Esophagus muscularis mucosa (tissue), 4 donors: ENCODE results near the gene DACT2. TPM values are rescaled to one million over a fixed set of nuclear protein-coding genes. Genes with fewer than 3 reads are reported as not detected.
"Not testable (repeated sequence)": the region's sequence is repeated elsewhere in the genome, so short reads cannot be mapped to it uniquely, and the experiment has no call there.

Source experiments
- DNase-seq: peaks from one replicate; pipeline ENCODE4 v3.0.0-alpha.2; 2017; ENCODE audit errors: extremely low spot score
- H3K27ac ChIP-seq, 4 donors: fragments of 200-600 bp; sonication (generic); replicated peaks in 1 of 4; 1 replicate in 3 of 4; 2 replicates in 1 of 4; pipeline ENCODE4 v1.5.1; 2016 to 2019; ENCODE audit warnings: mild to moderate bottlenecking in 1 of 4
- H3K27me3 ChIP-seq, 4 donors: fragments of 200-600 bp; sonication (generic); one replicate each; pipeline versions ENCODE4 v1.5.1 to v1.6.0; 2016 to 2019
- H3K36me3 ChIP-seq, 4 donors: fragments of 200-600 bp; sonication (generic); one replicate each; pipeline ENCODE4 v1.5.1; 2016 to 2019
- H3K4me1 ChIP-seq, 4 donors: fragments of 200-600 bp; sonication (generic); one replicate each; pipeline ENCODE4 v1.5.1; 2016 to 2019
- H3K4me3 ChIP-seq, 4 donors: fragments of 200-600 bp; sonication (generic); 1 replicate in 2 of 4; 2 replicates in 2 of 4; pipeline ENCODE4 v1.5.1; 2016 to 2019; ENCODE audit warnings: mild to moderate bottlenecking in 4 of 4, moderate library complexity in 1 of 4
- H3K9me3 ChIP-seq, 4 donors: fragments of 200-600 bp; sonication (generic); 1 replicate in 3 of 4; 2 replicates in 1 of 4; pipeline ENCODE4 v1.5.1; 2016 to 2019
- EP300 ChIP-seq: sonication (generic); formaldehyde crosslinking; IDR thresholded peaks from one replicate; pipeline ENCODE4 v1.6.1; 2017; ENCODE audit warnings: antibody characterized with exemption
- POLR2A ChIP-seq: fragments of 450-650 bp; IDR thresholded peaks from one replicate; pipeline ENCODE4 v1.6.1; 2017; ENCODE audit warnings: antibody characterized with exemption, moderate library complexity, mild to moderate bottlenecking, low read depth
- POLR2AphosphoS5 ChIP-seq, 2 donors: sonication (generic); formaldehyde crosslinking; IDR thresholded peaks; one replicate each; pipeline ENCODE4 v1.6.1; 2017; ENCODE audit warnings: antibody characterized with exemption in 2 of 2
- WGBS: methylation state at CpG from one replicate; pipeline ENCODE4 v1.1.5; 2018; 5-methylcytosine and 5-hydroxymethylcytosine counted together
- intact Hi-C: fragments of 100-400 bp; cut with DNase I; formaldehyde crosslinking; loops from one replicate; pipeline ENCODE4 v1.15.1; 2023
- total RNA-seq, 4 donors: library from RNA; depleted of rRNA; stranded (reverse); fragments of >200 nt; gene quantifications; one replicate each; pipeline versions ENCODE4 v1.1.0 to v1.2.1, GENCODE V29; 2016
- TF ChIP-seq, protein P1 (sequence below), 3 experiments: fragments of 200-600 bp in 2 of 3; fragments of 450-650 bp in 1 of 3; sonication (generic) in 2 of 3; IDR thresholded peaks; one replicate each; pipeline ENCODE4 v1.5.1; 2017 to 2019; ENCODE audit warnings: antibody characterized with exemption in 3 of 3, mild to moderate bottlenecking in 2 of 3, moderate library complexity in 1 of 3

The DACT2 gene
- total RNA-seq, 4 donors from 2014 or later: 0.83 to 2.5 (median 1.3) TPM

GRCh38 chr6:168292826-168293225, 26.8 kb downstream of the DACT2 start:
- Histone ChIP-seq H3K4me3 (no peak overlapping the region), H3K27me3 (peaks cover 0 to 20% (median 0%) of the 10 kb centered on the region in 4 donors), H3K27ac (no peak overlapping the region), H3K4me1 (no peaks in the 10 kb centered on the region), H3K36me3 (no peaks in the 10 kb centered on the region), H3K9me3 (no peaks in the 10 kb centered on the region)
- no peak for DNase-seq
- intact Hi-C loops: no loop called here
- no peak for TF ChIP-seq POLR2A
- WGBS: 52% methylated on average over 4 of the region's 4 CpGs

DNA sequence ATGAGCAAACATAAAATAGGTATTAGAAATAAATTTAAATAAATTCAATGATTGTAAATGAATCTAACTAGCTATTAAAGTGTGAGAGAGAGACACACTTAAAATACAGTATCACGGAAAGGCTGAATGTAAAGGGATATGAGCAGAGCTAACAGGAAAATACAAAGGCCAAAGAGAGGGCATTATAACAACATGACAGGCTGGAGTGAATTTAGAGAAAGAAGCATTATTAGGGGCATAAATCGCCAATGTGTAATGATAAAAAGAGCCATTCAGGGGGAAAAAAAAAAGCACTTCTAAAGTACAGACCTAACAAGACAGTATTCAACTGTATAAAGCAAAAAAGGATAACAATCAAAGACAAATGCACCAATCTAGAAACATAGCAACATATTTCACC, 28.1 kb downstream of the DACT2 start:
- Histone ChIP-seq H3K27me3 (peaks cover 0 to 20% (median 0%) of the 10 kb centered on the region in 4 donors), H3K36me3 (no peaks in the 10 kb centered on the region), H3K4me1 (no peaks in the 10 kb centered on the region), H3K27ac (no peak overlapping the region), H3K9me3 (no peaks in the 10 kb centered on the region), H3K4me3 (no peak overlapping the region)
- DNase-seq: no peak
- intact Hi-C loops: no loop called here
- 78% methylated on average over 2 of the region's 2 CpGs for WGBS
- TF ChIP-seq POLR2A: no peak
- TF ChIP-seq EP300: no peak
- TF ChIP-seq POLR2AphosphoS5 (IDR thresholded peaks at IDR 0.05): no peak
- TF ChIP-seq, protein P1, sequence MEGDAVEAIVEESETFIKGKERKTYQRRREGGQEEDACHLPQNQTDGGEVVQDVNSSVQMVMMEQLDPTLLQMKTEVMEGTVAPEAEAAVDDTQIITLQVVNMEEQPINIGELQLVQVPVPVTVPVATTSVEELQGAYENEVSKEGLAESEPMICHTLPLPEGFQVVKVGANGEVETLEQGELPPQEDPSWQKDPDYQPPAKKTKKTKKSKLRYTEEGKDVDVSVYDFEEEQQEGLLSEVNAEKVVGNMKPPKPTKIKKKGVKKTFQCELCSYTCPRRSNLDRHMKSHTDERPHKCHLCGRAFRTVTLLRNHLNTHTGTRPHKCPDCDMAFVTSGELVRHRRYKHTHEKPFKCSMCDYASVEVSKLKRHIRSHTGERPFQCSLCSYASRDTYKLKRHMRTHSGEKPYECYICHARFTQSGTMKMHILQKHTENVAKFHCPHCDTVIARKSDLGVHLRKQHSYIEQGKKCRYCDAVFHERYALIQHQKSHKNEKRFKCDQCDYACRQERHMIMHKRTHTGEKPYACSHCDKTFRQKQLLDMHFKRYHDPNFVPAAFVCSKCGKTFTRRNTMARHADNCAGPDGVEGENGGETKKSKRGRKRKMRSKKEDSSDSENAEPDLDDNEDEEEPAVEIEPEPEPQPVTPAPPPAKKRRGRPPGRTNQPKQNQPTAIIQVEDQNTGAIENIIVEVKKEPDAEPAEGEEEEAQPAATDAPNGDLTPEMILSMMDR (IDR thresholded peaks at IDR 0.05): no peak

GRCh38 chr6:168290095-168290494, 29.5 kb downstream of the DACT2 start:
- Histone ChIP-seq H3K36me3 (no peaks in the 10 kb centered on the region), H3K4me1 (no peaks in the 10 kb centered on the region), H3K4me3 (no peak overlapping the region), H3K27ac (no peak overlapping the region), H3K27me3 (peaks cover 0 to 20% (median 0%) of the 10 kb centered on the region in 4 donors), H3K9me3 (no peaks in the 10 kb centered on the region)
- DNase-seq: no peak
- TF ChIP-seq POLR2AphosphoS5 (IDR thresholded peaks at IDR 0.05) (no peak), POLR2A (no peak), EP300 (no peak)
- TF ChIP-seq, protein P1 (IDR thresholded peaks at IDR 0.05): no peak
- 100% methylated on average over 1 of the region's 1 CpG for WGBS
- intact Hi-C loops: no loop called here

DNA sequence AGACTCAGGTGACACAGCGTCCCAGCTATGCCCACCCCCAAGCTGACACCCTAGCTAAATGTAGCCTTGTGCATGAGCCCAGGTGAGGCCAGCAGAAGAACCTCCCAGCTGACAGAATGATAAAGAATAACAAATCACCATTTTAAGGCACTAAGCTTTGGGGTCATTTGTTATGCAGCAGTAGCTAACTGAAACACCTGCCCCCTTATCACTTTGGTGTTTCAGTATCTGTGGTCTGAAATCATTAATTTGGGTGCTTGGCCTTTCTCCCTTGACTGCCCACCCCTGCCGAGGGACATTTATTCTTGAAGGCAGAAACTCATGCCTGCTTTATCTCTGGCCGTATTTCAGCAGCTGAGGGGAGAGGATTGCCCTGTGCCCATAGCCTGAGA, 30.0 kb downstream of the DACT2 start:
- Histone ChIP-seq H3K36me3 (no peaks in the 10 kb centered on the region), H3K27ac (no peak overlapping the region), H3K9me3 (no peaks in the 10 kb centered on the region), H3K27me3 (peaks cover 0 to 20% (median 0%) of the 10 kb centered on the region in 4 donors), H3K4me3 (no peak overlapping the region), H3K4me1 (no peaks in the 10 kb centered on the region)
- DNase-seq: no peak
- intact Hi-C loops: no loop called here
- 93% methylated on average over 3 of the region's 3 CpGs for WGBS
- TF ChIP-seq POLR2AphosphoS5 (IDR thresholded peaks at IDR 0.05) (no peak), POLR2A (no peak), EP300 (no peak)
- TF ChIP-seq, protein P1 (IDR thresholded peaks at IDR 0.05): no peak

GRCh38 chr6:168288781-168289570, 30.6 kb downstream of the DACT2 start:
- H3K27me3 ChIP-seq: peaks cover 0 to 16% (median 0%) of the 10 kb centered on the region in 4 donors
- no peak for DNase-seq
- WGBS: 92% methylated on average over 21 of the region's 27 CpGs
- intact Hi-C loops: no loop called here
- H3K4me1 ChIP-seq: no peaks in the 10 kb centered on the region
- no peak for TF ChIP-seq POLR2AphosphoS5 (IDR thresholded peaks at IDR 0.05)
- no peak for TF ChIP-seq POLR2A
- TF ChIP-seq, protein P1 (IDR thresholded peaks at IDR 0.05): no peak
- TF ChIP-seq EP300: no peak
- H3K4me3 ChIP-seq: no peak overlapping the region
- H3K36me3 ChIP-seq: no peaks in the 10 kb centered on the region
- no peak overlapping the region for H3K27ac ChIP-seq
- H3K9me3 ChIP-seq: no peaks in the 10 kb centered on the region

DNA sequence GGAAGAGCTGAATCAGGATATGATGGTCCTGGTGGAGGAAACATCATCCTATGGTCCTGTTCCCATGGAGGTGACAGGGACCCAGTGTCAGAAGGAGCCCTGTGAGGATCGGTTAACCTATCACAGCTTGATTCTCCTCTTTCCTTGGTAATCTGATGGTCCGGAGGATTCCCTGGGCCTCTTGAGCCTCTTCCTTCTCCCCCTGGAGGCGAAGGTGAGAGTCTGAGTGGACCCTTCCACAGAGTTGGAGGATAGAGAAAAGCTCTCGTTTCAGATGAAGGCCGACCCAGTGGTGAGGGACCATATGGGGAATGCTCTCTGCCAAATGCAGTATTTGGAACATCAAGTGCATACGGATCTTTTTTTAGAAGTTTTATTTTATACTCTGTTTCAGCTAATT, 32.1 kb downstream of the DACT2 start:
- WGBS: 77% methylated on average over 6 of the region's 6 CpGs
- H3K27ac ChIP-seq, H3K36me3 ChIP-seq, H3K4me3 ChIP-seq, H3K9me3 ChIP-seq, intact Hi-C loops, DNase-seq, H3K4me1 ChIP-seq: not testable (repeated sequence)
- peaks cover 0 to 11% (median 0%) of the 10 kb centered on the region in 4 donors for H3K27me3 ChIP-seq

DNA sequence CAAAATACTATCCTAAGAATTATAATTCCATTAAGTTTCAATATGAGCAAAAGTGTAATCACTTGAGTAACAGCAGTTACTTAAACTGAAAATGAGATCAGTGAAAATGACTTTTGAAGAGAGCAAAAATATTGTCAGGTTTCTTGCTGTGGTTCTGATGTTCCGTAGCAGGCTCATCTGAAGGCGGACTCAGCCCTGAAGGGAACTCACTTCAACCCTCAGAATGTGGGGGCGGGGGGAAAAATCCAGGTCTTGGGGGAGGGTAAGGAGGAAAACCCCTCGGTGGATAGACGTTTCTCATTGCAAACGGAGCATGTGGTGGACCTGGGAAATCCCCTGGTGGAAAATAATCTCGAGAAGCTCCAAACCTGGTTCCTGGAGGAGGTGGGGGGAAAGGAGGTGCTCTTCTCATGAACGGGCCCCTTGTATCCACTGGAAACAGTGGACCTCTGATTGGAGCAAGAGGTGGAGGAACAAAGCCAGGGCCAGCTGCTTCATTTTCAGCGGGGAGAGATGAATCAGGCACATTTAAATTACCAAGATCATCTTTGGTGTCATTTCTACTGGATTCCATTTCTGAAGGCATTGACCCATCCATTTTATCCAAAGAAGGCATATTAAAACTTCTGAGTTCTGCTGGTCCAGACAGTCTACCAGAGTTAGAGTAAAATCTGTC, 32.7 kb downstream of the DACT2 start:
- H3K27ac ChIP-seq, H3K4me1 ChIP-seq, H3K4me3 ChIP-seq, DNase-seq, H3K36me3 ChIP-seq, intact Hi-C loops, H3K9me3 ChIP-seq: not testable (repeated sequence)
- peaks cover 0 to 15% (median 0%) of the 10 kb centered on the region in 4 donors for H3K27me3 ChIP-seq
- whole genome bisulfite sequencing: 81% methylated on average over 8 of the region's 9 CpGs
